Neuronal stem cell (in vitro differentiated cells): ENCODE measurements around the gene GET4.
A peak's percentile ranks its signal among the peaks of the same experiment; 100 is the strongest.

ENCODE experiments used
- DNase-seq: peaks from one replicate; pipeline ENCODE4 v3.0.0-alpha.2; 2013; ENCODE audit warnings: low spot score
- H2AFZ ChIP-seq: one replicate; pipeline ENCODE4 v1.6.1; 2013; ENCODE audit warnings: mild to moderate bottlenecking, low read length, inconsistent platforms
- H2AK5ac ChIP-seq: 2 replicates; pipeline ENCODE4 v1.6.1; 2013; ENCODE audit warnings: low read depth, mild to moderate bottlenecking, inconsistent platforms, low read length, moderate library complexity, mixed read lengths
- H2BK120ac ChIP-seq: 2 replicates; pipeline ENCODE4 v1.6.1; 2013; ENCODE audit warnings: low read depth, mild to moderate bottlenecking, inconsistent platforms, low read length, moderate library complexity, mixed read lengths
- H2BK12ac ChIP-seq: one replicate; pipeline ENCODE4 v1.6.1; 2013; ENCODE audit warnings: low read length, inconsistent platforms
- H2BK15ac ChIP-seq: 2 replicates; pipeline ENCODE4 v1.6.1; 2013; ENCODE audit warnings: mild to moderate bottlenecking, low read length, inconsistent platforms, mixed read lengths
- H2BK5ac ChIP-seq: one replicate; pipeline ENCODE4 v1.6.1; 2013; ENCODE audit warnings: inconsistent platforms, mild to moderate bottlenecking, low read length, moderate library complexity
- H3K14ac ChIP-seq: one replicate; pipeline ENCODE4 v1.6.1; 2013; ENCODE audit warnings: low read length, inconsistent platforms
- H3K18ac ChIP-seq: 2 replicates; pipeline ENCODE4 v1.6.1; 2013; ENCODE audit warnings: low read length, inconsistent platforms
- H3K23ac ChIP-seq: 2 replicates; pipeline ENCODE4 v1.6.1; 2013; ENCODE audit warnings: low read depth, mild to moderate bottlenecking, mixed read lengths, low read length, inconsistent platforms; ENCODE audit not compliant: poor library complexity
- H3K27ac ChIP-seq: replicated peaks from 3 replicates; pipeline ENCODE4 v1.5.1; 2013; ENCODE audit warnings: low read length, inconsistent platforms
- H3K27me3 ChIP-seq, 3 experiments: 2 replicates each; pipeline ENCODE4 v1.6.1; 2013; ENCODE audit warnings: low read length in 3 of 3, mild to moderate bottlenecking in 2 of 3, inconsistent platforms in 1 of 3, low read depth in 1 of 3, mixed read lengths in 1 of 3, moderate library complexity in 1 of 3; ENCODE audit not compliant: control insufficient read depth in 3 of 3, insufficient read depth in 3 of 3
- H3K36me3 ChIP-seq, 2 donors: replicated peaks in 1 of 2; 2 replicates each; pipeline ENCODE4 v1.6.1; 2013; ENCODE audit warnings: low read length in 2 of 2; ENCODE audit not compliant: control insufficient read depth in 2 of 2, insufficient read depth in 2 of 2
- H3K4ac ChIP-seq: 2 replicates; pipeline ENCODE4 v1.6.1; 2013; ENCODE audit warnings: inconsistent platforms, mild to moderate bottlenecking, low read length, moderate library complexity
- H3K4me1 ChIP-seq, 2 donors: 1 replicate in 1 of 2; 2 replicates in 1 of 2; pipeline ENCODE4 v1.6.1; 2013; ENCODE audit warnings: low read length in 2 of 2, low read depth in 1 of 2; ENCODE audit not compliant: control insufficient read depth in 2 of 2, insufficient read depth in 1 of 2
- H3K4me2 ChIP-seq: one replicate; pipeline ENCODE4 v1.6.1; 2013; ENCODE audit warnings: mild to moderate bottlenecking, low read length, inconsistent platforms; ENCODE audit not compliant: insufficient read depth, poor library complexity, severe bottlenecking
- H3K4me3 ChIP-seq, 2 donors: 2 replicates each; pipeline ENCODE4 v1.5.1; 2013; ENCODE audit warnings: low read length in 2 of 2, mild to moderate bottlenecking in 2 of 2, inconsistent platforms in 1 of 2, moderate library complexity in 1 of 2
- H3K79me1 ChIP-seq: one replicate; pipeline ENCODE4 v1.6.1; 2013; ENCODE audit warnings: low read depth, mild to moderate bottlenecking, inconsistent platforms, low read length, moderate library complexity
- H3K9ac ChIP-seq: one replicate; pipeline ENCODE4 v1.6.1; 2013; ENCODE audit warnings: mild to moderate bottlenecking, low read depth, low read length, inconsistent platforms; ENCODE audit not compliant: poor library complexity
- H3K9me3 ChIP-seq, 2 donors: replicated peaks in 1 of 2; 2 replicates each; pipeline versions ENCODE3 to v1.6.1; 2013; ENCODE audit warnings: low read length in 2 of 2, mild to moderate bottlenecking in 2 of 2, inconsistent platforms in 1 of 2, low read depth in 1 of 2, mixed read lengths in 1 of 2, moderate library complexity in 1 of 2; ENCODE audit not compliant: control insufficient read depth in 2 of 2, insufficient read depth in 1 of 2
- H4K8ac ChIP-seq: one replicate; pipeline ENCODE4 v1.6.1; 2013; ENCODE audit warnings: low read depth, mild to moderate bottlenecking, inconsistent platforms, low read length, moderate library complexity
- H4K91ac ChIP-seq: one replicate; pipeline ENCODE4 v1.6.1; 2013; ENCODE audit warnings: low read length, low read depth, mild to moderate bottlenecking, inconsistent platforms; ENCODE audit not compliant: poor library complexity
- WGBS, 2 donors: extraction: QIAGEN DNeasy Blood & Tissue Kit; methylation state at CpG; one replicate each; pipeline ENCODE4 v1.1.7; 2013; ENCODE audit warnings: missing lambda C conversion rate in 2 of 2, mixed read lengths in 1 of 2; ENCODE audit not compliant: insufficient read length in 2 of 2, insufficient replicate concordance in 1 of 2; ENCODE audit errors: extremely low coverage in 2 of 2; 5-methylcytosine and 5-hydroxymethylcytosine counted together

GET4 gene

DNA sequence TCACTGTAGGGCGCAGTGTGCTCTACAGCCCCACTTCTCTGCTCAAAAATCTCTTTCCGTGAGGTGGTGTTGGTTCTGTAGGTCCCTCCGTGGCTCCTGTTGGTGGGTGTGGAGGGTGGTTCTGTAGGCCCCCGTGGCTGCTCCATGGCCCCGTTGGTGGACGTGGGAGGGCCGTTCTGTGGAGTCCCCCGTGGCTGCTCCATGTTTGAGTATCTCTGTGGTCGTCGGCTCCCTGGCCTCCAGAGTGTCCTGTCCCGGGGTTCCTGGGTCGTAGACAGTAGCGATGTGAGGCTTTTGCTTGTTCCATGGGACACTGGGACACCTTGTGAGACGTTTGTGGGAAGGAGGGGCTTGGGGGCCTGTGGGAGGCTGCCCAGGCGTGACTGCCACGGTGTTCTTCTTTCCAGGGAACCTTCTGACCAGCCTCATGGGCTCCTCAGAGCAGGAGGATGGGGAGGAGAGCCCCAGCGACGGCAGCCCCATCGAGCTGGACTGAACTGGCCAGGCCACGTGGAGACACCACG is 18.6 kb downstream of the GET4 start:
- Histone ChIP-seq H3K4me3 (no peak overlapping the region), H3K18ac (no peak overlapping the region), H2BK120ac (no peak overlapping the region), H3K27ac (no peak overlapping the region), H3K36me3 (peaks cover 55 to 75% of the 10 kb centered on the region in 2 donors), H3K9ac (no peak overlapping the region), H3K4me2 (no peak overlapping the region), H2AK5ac (no peak overlapping the region), H3K14ac (no peak overlapping the region), H4K8ac (no peak overlapping the region), H2BK12ac (no peak overlapping the region), H3K4ac (no peak overlapping the region), H3K4me1 (peaks cover 0 to 4% of the 10 kb centered on the region in 2 donors), H2BK15ac (no peak overlapping the region), H2BK5ac (no peak overlapping the region), H3K9me3 (peaks cover 0 to 3% of the 10 kb centered on the region in 2 donors), H3K23ac (no peak overlapping the region), H2AFZ (no peak overlapping the region), H3K79me1 (peaks cover 8% of the 10 kb centered on the region), H3K27me3 (no peaks in the 10 kb centered on the region), H4K91ac (no peak overlapping the region)
- DNase-seq: no peak
- WGBS, 2 donors: no CpG with 5 or more reads among the region's 21 CpGs

GRCh38 chr7:895451-896052 is 19.2 kb downstream of the GET4 start:
- Histone ChIP-seq H3K4me1 (peaks cover 0 to 4% of the 10 kb centered on the region in 2 donors), H3K27me3 (no peaks in the 10 kb centered on the region), H4K91ac (no peak overlapping the region), H3K27ac (no peak overlapping the region), H2AK5ac (no peak overlapping the region), H3K23ac (no peak overlapping the region), H3K18ac (no peak overlapping the region), H3K4ac (no peak overlapping the region), H3K9ac (no peak overlapping the region), H2BK15ac (no peak overlapping the region), H2BK120ac (no peak overlapping the region), H3K9me3 (peaks cover 0 to 3% of the 10 kb centered on the region in 2 donors), H4K8ac (no peak overlapping the region), H2BK5ac (no peak overlapping the region), H3K79me1 (peaks cover 8% of the 10 kb centered on the region), H3K4me3 (no peak overlapping the region), H3K36me3 (peaks cover 53 to 72% of the 10 kb centered on the region in 2 donors), H2BK12ac (no peak overlapping the region), H2AFZ (no peak overlapping the region), H3K4me2 (no peak overlapping the region), H3K14ac (no peak overlapping the region)
- DNase-seq: no peak
- whole genome bisulfite sequencing, 2 donors: no CpG with 5 or more reads among the region's 52 CpGs

GRCh38 chr7:896346-897075 is 20.2 kb downstream of the GET4 start:
- H4K91ac ChIP-seq: peak overlapping the region; percentile 7
- H3K4me1 ChIP-seq: peaks cover 2 to 4% of the 10 kb centered on the region in 2 donors
- H2BK5ac ChIP-seq: peak overlapping the region; percentile 66
- H2BK15ac ChIP-seq: no peak overlapping the region
- no peak for DNase-seq
- H3K79me1 ChIP-seq: peaks cover 8% of the 10 kb centered on the region
- peaks cover 0 to 3% of the 10 kb centered on the region in 2 donors for H3K9me3 ChIP-seq
- no peak overlapping the region for H4K8ac ChIP-seq
- no peak overlapping the region for H3K4ac ChIP-seq
- no peak overlapping the region for H3K9ac ChIP-seq
- peak overlapping the region; percentile 31 for H3K23ac ChIP-seq
- H3K18ac ChIP-seq: no peak overlapping the region
- H3K4me2 ChIP-seq: no peak overlapping the region
- H3K36me3 ChIP-seq: peaks cover 44 to 63% of the 10 kb centered on the region in 2 donors
- no CpG with 5 or more reads among the region's 42 CpGs for WGBS, 2 donors
- no peak overlapping the region for H2AFZ ChIP-seq
- no peak overlapping the region for H2BK120ac ChIP-seq
- no peak overlapping the region for H2AK5ac ChIP-seq
- no peak overlapping the region for H2BK12ac ChIP-seq
- H3K27me3 ChIP-seq: no peaks in the 10 kb centered on the region
- no peak overlapping the region for H3K14ac ChIP-seq
- no peak overlapping the region for H3K27ac ChIP-seq
- no peak overlapping the region for H3K4me3 ChIP-seq

DNA sequence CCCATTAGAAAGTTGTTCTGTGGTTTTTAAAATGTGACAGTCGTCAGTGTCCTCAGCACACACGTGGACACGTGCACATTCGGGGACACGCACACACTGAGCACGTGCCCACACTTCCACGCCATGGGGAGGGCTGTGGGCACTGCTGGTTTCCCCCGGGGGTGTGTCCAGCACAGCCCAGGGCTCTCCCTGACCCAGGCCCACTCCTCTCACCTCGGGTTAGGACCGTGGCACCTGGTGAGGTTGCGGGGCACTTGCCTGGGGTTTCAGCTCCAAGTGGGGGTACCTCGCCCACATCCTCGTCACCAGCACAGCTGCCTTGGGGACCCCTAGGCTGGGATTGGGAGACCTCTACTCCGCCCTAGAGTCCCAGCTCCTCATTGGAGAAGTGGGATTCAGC is 20.7 kb downstream of the GET4 start:
- Histone ChIP-seq H2BK5ac (peak overlapping the region; percentile 66), H3K18ac (no peak overlapping the region), H3K9me3 (peaks cover 0 to 2% of the 10 kb centered on the region in 2 donors), H3K36me3 (peaks cover 39 to 57% of the 10 kb centered on the region in 2 donors), H2BK120ac (no peak overlapping the region), H3K4me3 (no peak overlapping the region), H3K4ac (no peak overlapping the region), H4K91ac (peak overlapping the region; percentile 7), H3K79me1 (peaks cover 8% of the 10 kb centered on the region), H2AFZ (no peak overlapping the region), H2BK12ac (no peak overlapping the region), H4K8ac (no peak overlapping the region), H3K4me1 (peaks cover 2 to 4% of the 10 kb centered on the region in 2 donors), H3K4me2 (no peak overlapping the region), H3K27me3 (no peaks in the 10 kb centered on the region), H3K23ac (no peak overlapping the region), H2AK5ac (no peak overlapping the region), H2BK15ac (no peak overlapping the region), H3K27ac (no peak overlapping the region), H3K9ac (no peak overlapping the region), H3K14ac (no peak overlapping the region)
- no CpG with 5 or more reads among the region's 14 CpGs for WGBS, 2 donors
- DNase-seq: no peak
